ENCODE measurements around the gene KRT36.

KRT36 gene

GRCh38 chr17:41535764-41536481, 46.2 kb upstream of the KRT36 start:
- no peak for DNase-seq (ENCODE audit: low read depth)
- no peak overlapping the region for H3K4me3 ChIP-seq (ENCODE audit: low read length)
- TF ChIP-seq, protein P1, sequence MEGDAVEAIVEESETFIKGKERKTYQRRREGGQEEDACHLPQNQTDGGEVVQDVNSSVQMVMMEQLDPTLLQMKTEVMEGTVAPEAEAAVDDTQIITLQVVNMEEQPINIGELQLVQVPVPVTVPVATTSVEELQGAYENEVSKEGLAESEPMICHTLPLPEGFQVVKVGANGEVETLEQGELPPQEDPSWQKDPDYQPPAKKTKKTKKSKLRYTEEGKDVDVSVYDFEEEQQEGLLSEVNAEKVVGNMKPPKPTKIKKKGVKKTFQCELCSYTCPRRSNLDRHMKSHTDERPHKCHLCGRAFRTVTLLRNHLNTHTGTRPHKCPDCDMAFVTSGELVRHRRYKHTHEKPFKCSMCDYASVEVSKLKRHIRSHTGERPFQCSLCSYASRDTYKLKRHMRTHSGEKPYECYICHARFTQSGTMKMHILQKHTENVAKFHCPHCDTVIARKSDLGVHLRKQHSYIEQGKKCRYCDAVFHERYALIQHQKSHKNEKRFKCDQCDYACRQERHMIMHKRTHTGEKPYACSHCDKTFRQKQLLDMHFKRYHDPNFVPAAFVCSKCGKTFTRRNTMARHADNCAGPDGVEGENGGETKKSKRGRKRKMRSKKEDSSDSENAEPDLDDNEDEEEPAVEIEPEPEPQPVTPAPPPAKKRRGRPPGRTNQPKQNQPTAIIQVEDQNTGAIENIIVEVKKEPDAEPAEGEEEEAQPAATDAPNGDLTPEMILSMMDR (conservative IDR thresholded peaks at IDR 0.05; ENCODE audit: low read depth, low read length): no peak

- H3K4me3 ChIP-seq (ENCODE audit: low read length): no peak overlapping the region
- TF ChIP-seq, protein P1 (conservative IDR thresholded peaks at IDR 0.05; ENCODE audit: low read depth, low read length): no peak
Measured at GRCh38 chr17:41534899-41535546, 45.3 kb upstream of the KRT36 start.

GRCh38 chr17:41533613-41534012, 43.9 kb upstream of the KRT36 start:
- TF ChIP-seq, protein P1 (conservative IDR thresholded peaks at IDR 0.05; ENCODE audit: low read depth, low read length): no peak
- DNase-seq (ENCODE audit: low read depth): no peak
- H3K4me3 ChIP-seq (ENCODE audit: low read length): no peak overlapping the region

More at GRCh38 chr17:41534899-41535546, 45.3 kb upstream of the KRT36 start:
- no peak for DNase-seq (ENCODE audit: low read depth)

DNA sequence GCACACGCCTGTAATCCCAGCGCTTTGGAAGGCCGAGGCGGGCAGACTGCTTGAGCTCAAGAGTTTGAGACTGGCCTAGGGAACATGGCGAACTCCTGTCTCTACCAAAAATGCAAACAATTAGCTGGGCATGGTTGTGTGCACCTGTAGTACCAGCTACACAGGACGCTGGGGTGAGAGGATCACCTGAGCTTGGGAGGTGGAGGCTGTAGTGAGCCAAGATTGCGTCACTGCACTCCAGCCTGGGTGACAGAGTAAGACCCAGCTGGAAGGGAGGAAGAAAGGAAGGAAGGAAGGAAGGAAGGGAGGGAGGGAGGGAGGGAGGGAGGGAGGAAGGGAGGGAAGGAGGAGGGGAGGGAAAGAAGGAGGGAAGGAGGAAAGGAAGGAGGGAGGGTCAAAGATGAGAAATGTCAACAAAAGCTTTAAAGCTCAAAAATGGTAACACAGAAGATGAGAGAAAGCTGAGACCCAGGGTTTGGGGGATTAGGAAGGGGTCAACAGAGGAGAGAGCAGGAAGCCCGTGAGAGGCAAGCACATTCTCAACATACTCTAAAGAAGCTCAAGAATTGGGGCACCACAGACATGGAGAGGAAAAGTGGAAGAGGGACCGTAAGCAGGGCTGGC, 43.3 kb upstream of the KRT36 start:
- TF ChIP-seq, protein P1 (conservative IDR thresholded peaks at IDR 0.05; ENCODE audit: low read depth, low read length): no peak
- no peak for DNase-seq (ENCODE audit: low read depth)

GRCh38 chr17:41531993-41532392, 42.3 kb upstream of the KRT36 start:
- no peak overlapping the region for H3K4me3 ChIP-seq (ENCODE audit: low read length)
- DNase-seq (ENCODE audit: low read depth): no peak
- TF ChIP-seq, protein P1 (conservative IDR thresholded peaks at IDR 0.05; ENCODE audit: low read depth, low read length): no peak

More for the DNA sequence above, 43.3 kb upstream of the KRT36 start:
- no peak overlapping the region for H3K4me3 ChIP-seq (ENCODE audit: low read length)

DNA sequence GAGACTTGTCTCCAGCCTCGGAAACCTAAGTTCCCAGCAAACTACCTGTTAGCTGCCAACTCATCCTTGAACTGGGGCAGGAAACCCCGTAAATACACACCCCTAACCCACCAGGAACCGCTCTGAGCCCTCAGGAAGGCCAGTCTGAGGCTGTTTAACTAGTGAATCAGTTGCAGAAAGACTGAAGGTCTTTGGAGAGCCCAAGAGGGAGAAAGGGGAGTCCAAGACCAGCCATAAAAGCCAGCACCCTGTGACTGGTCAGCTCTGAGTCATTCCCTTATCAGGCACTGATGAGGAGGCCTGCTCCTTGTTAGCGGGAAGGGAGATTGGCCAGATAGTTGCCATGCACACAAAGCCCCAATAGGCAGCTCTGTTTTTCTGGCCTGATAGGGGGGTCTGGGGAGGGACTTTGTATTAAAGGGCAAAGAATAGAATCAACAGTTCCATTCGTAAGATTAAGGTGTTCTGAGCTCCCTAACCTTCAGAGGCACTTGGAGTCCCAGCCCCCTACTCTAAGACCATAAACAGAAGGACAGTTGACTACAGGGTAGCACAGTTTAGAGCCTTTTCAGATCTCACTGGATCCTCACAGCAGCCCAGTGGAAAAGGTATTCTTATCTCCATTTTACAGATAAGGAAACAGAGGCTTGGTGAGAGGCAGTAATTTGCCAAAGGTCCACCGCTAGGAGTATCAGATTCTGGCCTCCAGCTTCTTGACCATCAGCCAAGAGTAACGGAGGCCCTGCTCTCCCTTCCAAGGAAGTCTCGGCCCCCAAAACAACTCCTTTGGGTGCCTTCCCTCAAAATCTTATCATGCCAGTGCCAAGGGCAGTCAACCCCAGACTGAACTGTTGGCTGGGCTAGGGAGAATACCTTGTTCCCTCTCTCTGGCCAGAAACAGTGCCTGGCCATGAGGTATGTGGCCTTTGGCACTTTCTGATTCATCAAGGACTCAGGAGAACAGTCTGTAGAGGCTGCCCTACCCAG, 40.6 kb upstream of the KRT36 start:
- DNase-seq (ENCODE audit: low read depth): peak; percentile 98
- H3K4me3 ChIP-seq (ENCODE audit: low read length): no peak overlapping the region
- TF ChIP-seq, protein P1 (conservative IDR thresholded peaks at IDR 0.05; ENCODE audit: low read depth, low read length): no peak

Measured in retinal pigment epithelial cell (primary cell).